GF-D8 (cell line): ENCODE data around the gene CACNB4.
"Not testable (repeated sequence)": the region's sequence is repeated elsewhere in the genome, so short reads cannot be mapped to it uniquely, and the experiment has no call there.

ENCODE experiments used
- DNase-seq: peaks from one replicate; lab custom pipeline; 2025; lab: John Stamatoyannopoulos, UW

CACNB4 gene

GRCh38 chr2:151824886-151825285 lies 274.0 kb downstream of the CACNB4 start:
- DNase-seq, result no peak

GRCh38 chr2:151823651-151824050 lies 275.2 kb downstream of the CACNB4 start:
- DNase-seq, result no peak

- no peak for DNase-seq
Measured at GRCh38 chr2:151819920-151820319, 278.9 kb downstream of the CACNB4 start.

- DNase-seq, result no peak
Measured at GRCh38 chr2:151817929-151818328, 280.9 kb downstream of the CACNB4 start.

- no peak for DNase-seq
Measured at GRCh38 chr2:151816843-151817242, 282.0 kb downstream of the CACNB4 start.

- DNase-seq, result no peak
Measured at GRCh38 chr2:151815821-151816489, 282.9 kb downstream of the CACNB4 start.

GRCh38 chr2:151810489-151810888 lies 288.4 kb downstream of the CACNB4 start:
- DNase-seq, result no peak

- no peak for DNase-seq
Measured at GRCh38 chr2:151809073-151809383, 289.8 kb downstream of the CACNB4 start.

- DNase-seq, result no peak
Measured at GRCh38 chr2:151808258-151809072, 290.4 kb downstream of the CACNB4 start.

- no peak for DNase-seq
Measured at GRCh38 chr2:151805961-151806360, 292.9 kb downstream of the CACNB4 start.

GRCh38 chr2:151805343-151805742 lies 293.5 kb downstream of the CACNB4 start:
- DNase-seq, result no peak

GRCh38 chr2:151803811-151804210 lies 295.0 kb downstream of the CACNB4 start:
- no peak for DNase-seq

GRCh38 chr2:151802315-151802714 lies 296.5 kb downstream of the CACNB4 start:
- DNase-seq, result no peak

GRCh38 chr2:151799886-151800292 lies 299.0 kb downstream of the CACNB4 start:
- no peak for DNase-seq

- no peak for DNase-seq
Measured at GRCh38 chr2:151796774-151797173, 302.1 kb downstream of the CACNB4 start.

- no peak for DNase-seq
Measured at GRCh38 chr2:151795646-151796240, 303.1 kb downstream of the CACNB4 start.

GRCh38 chr2:151794422-151794821 lies 304.4 kb downstream of the CACNB4 start:
- not testable (repeated sequence) for DNase-seq

GRCh38 chr2:151793123-151793522 lies 305.7 kb downstream of the CACNB4 start:
- no peak for DNase-seq

GRCh38 chr2:151792589-151792988 lies 306.3 kb downstream of the CACNB4 start:
- no peak for DNase-seq

- DNase-seq, result no peak
Measured at GRCh38 chr2:151791545-151791944, 307.3 kb downstream of the CACNB4 start.

GRCh38 chr2:151790689-151791088 lies 308.2 kb downstream of the CACNB4 start:
- no peak for DNase-seq

GRCh38 chr2:151789055-151789834 lies 309.6 kb downstream of the CACNB4 start:
- DNase-seq, result no peak
